Skeletal muscle satellite cell (primary cell): ENCODE data around the gene HIPK1.
A peak's percentile ranks its signal among the peaks of the same experiment; 100 is the strongest.

Source experiments
- H3K27me3 ChIP-seq: 2 replicates; pipeline ENCODE4 v1.7.0; 2013; ENCODE audit warnings: low read length; ENCODE audit not compliant: control insufficient read depth, insufficient read depth
- H3K36me3 ChIP-seq: 2 replicates; pipeline ENCODE4 v1.7.0; 2013; ENCODE audit warnings: mild to moderate bottlenecking, control low read depth, low read length; ENCODE audit not compliant: insufficient read depth
- H3K4me1 ChIP-seq: 2 replicates; pipeline ENCODE4 v1.7.0; 2013; ENCODE audit warnings: low read length; ENCODE audit not compliant: control insufficient read depth, insufficient read depth
- H3K4me2 ChIP-seq: 2 replicates; pipeline ENCODE4 v1.7.0; 2013; ENCODE audit warnings: mild to moderate bottlenecking, low read length
- H3K4me3 ChIP-seq: 2 replicates; pipeline ENCODE4 v1.7.0; 2013; ENCODE audit warnings: low read length
- H3K9ac ChIP-seq: 2 replicates; pipeline ENCODE4 v1.7.0; 2013; ENCODE audit warnings: mild to moderate bottlenecking, low read depth, low read length, moderate library complexity
- H3K9me3 ChIP-seq: replicated peaks from 2 replicates; pipeline ENCODE4 v1.7.0; 2013; ENCODE audit warnings: mild to moderate bottlenecking, control low read depth, low read length

HIPK1 gene

DNA sequence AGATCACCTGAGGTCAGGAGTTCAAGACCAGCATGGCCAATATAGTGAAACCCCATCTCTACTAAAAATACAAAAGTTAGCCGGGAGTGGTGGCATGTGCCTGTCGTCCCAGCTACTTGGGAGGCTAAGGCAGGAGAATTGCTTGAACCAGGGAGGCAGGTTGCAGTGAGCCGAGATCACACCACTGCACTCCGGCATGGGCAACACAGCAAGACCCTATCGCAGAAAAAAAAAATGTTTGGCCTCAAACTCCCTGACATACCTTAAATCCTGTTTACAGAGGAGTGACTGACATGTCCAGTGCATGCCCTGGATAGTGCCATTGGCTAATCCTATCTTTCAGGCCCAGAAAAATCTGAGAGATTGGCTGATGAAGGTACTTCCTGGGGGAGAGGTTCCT lies 12.2 kb upstream of the HIPK1 start:
- Histone ChIP-seq H3K4me2 (no peak overlapping the region), H3K4me1 (peaks cover 13% of the 10 kb centered on the region), H3K9me3 (no peaks in the 10 kb centered on the region), H3K27me3 (no peaks in the 10 kb centered on the region), H3K9ac (no peak overlapping the region), H3K4me3 (no peak overlapping the region), H3K36me3 (peaks cover 2% of the 10 kb centered on the region)

- Histone ChIP-seq H3K27me3 (no peaks in the 10 kb centered on the region), H3K36me3 (no peaks in the 10 kb centered on the region), H3K4me2 (no peak overlapping the region), H3K4me3 (no peak overlapping the region), H3K9ac (no peak overlapping the region), H3K9me3 (no peaks in the 10 kb centered on the region), H3K4me1 (peaks cover 9% of the 10 kb centered on the region)
Observed at GRCh38 chr1:113917400-113918082, 11.6 kb upstream of the HIPK1 start.

DNA sequence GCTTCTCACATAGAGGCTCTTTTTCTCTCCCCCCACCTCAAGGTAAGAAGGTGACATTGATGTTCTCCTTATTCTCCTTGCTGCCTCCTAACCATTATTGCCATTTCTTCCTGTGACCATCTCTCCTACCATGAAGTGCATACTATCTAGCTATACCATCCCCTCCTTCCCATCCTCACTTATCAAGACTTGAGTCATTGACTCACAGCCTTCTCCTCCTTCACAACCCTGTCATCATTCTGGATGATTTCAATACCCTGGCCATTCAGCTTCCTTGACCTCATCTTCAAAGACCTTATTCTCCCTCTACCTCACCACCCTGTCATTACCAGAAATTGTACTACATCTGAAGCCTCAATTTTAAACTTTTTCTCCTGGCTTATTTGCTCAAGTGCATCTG lies 10.9 kb upstream of the HIPK1 start:
- Histone ChIP-seq H3K36me3 (no peaks in the 10 kb centered on the region), H3K4me1 (peaks cover 2% of the 10 kb centered on the region), H3K9ac (no peak overlapping the region), H3K4me2 (no peak overlapping the region), H3K27me3 (no peaks in the 10 kb centered on the region), H3K9me3 (no peaks in the 10 kb centered on the region), H3K4me3 (no peak overlapping the region)

- no peaks in the 10 kb centered on the region for H3K27me3 ChIP-seq
- no peak overlapping the region for H3K9ac ChIP-seq
- no peak overlapping the region for H3K4me3 ChIP-seq
- no peaks in the 10 kb centered on the region for H3K9me3 ChIP-seq
- peaks cover under 1% of the 10 kb centered on the region for H3K4me1 ChIP-seq
- H3K4me2 ChIP-seq, result no peak overlapping the region
- no peaks in the 10 kb centered on the region for H3K36me3 ChIP-seq
Observed at GRCh38 chr1:113922957-113923356, 6.2 kb upstream of the HIPK1 start.

DNA sequence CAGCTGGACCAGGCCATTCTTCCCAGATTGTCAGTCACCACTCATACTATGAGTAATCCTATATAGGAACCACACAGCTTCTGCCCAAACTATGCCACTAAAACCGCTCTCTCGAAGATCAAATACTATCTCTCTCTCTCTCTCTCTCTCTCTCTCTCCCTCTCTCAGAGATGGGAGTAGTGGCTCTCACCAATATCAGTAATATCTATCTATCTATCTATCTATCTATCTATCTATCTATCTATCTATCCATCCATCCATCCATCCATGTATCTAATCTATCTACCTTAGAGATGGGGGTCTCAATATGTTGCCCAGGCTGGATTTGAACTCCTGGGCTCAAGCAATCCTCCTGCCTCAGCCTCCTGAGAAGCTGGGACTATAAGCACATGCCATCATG lies 4.7 kb upstream of the HIPK1 start:
- no peaks in the 10 kb centered on the region for H3K9me3 ChIP-seq

GRCh38 chr1:113928187-113928930 lies 765 bp upstream of the HIPK1 start:
- no peaks in the 10 kb centered on the region for H3K27me3 ChIP-seq
- peaks cover 27% of the 10 kb centered on the region for H3K4me1 ChIP-seq
- no peaks in the 10 kb centered on the region for H3K36me3 ChIP-seq
- H3K4me3 ChIP-seq, result peak overlapping the region; percentile 85
- peak overlapping the region; percentile 99 for H3K9ac ChIP-seq
- no peaks in the 10 kb centered on the region for H3K9me3 ChIP-seq
- H3K4me2 ChIP-seq, result peak overlapping the region; percentile 86

More for the DNA sequence above, 4.7 kb upstream of the HIPK1 start:
- Histone ChIP-seq H3K27me3 (no peaks in the 10 kb centered on the region), H3K9ac (no peak overlapping the region), H3K36me3 (no peaks in the 10 kb centered on the region), H3K4me3 (no peak overlapping the region), H3K4me2 (no peak overlapping the region), H3K4me1 (peaks cover 9% of the 10 kb centered on the region)

DNA sequence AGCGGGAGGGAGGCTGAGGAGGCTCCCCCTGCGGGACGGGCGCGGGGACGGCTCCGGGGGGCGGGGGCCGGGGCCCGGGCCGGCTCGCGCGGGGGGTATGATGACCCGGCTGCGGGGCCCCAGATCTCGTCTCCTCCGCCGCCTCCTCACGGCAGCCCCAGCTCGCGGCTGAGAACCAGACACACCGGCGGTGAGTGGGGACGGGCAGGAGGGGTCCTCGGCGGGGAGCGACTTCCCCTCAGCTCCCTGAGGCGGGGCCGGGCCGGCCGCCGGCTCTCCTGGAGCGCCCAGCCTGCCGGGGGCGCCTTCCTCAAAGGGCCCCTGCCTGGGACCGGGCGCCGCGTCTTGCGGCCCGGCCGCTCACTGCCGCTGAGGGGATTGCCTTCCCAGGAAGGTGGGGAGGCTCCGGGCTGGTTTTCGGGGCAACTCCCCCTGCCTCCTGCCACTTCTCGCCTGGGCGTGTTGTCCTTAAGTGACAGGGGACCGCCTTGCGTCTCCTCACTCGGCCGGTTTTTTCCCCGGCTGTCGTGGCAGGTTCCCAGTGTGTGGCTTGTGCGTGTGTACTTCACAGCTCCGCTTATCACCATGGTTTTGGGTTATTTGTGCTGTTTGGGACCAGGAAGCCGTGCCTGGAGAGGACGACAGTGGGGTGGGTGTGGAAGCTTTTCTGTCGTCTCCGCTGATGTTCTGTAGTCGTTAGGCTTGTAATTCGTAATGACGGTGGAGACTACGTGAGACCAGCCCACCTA lies 800 bp downstream of the HIPK1 start:
- Histone ChIP-seq H3K4me2 (peak overlapping the region; percentile 95), H3K4me1 (peaks cover 27% of the 10 kb centered on the region), H3K4me3 (peak overlapping the region; percentile 85), H3K36me3 (no peaks in the 10 kb centered on the region), H3K9me3 (no peaks in the 10 kb centered on the region), H3K9ac (peak overlapping the region; percentile 99), H3K27me3 (no peaks in the 10 kb centered on the region)

- H3K4me3 ChIP-seq, result peak overlapping the region; percentile 85
- peaks cover 27% of the 10 kb centered on the region for H3K4me1 ChIP-seq
- no peaks in the 10 kb centered on the region for H3K9me3 ChIP-seq
- H3K27me3 ChIP-seq, result no peaks in the 10 kb centered on the region
- H3K9ac ChIP-seq, result peak overlapping the region; percentile 99
- peak overlapping the region; percentile 95 for H3K4me2 ChIP-seq
- H3K36me3 ChIP-seq, result no peaks in the 10 kb centered on the region
Observed at GRCh38 chr1:113930499-113931161, 1.5 kb downstream of the HIPK1 start.

GRCh38 chr1:113931451-113931851 lies 2.3 kb downstream of the HIPK1 start:
- Histone ChIP-seq H3K4me1 (peaks cover 32% of the 10 kb centered on the region), H3K4me2 (peak overlapping the region; percentile 95), H3K9me3 (no peaks in the 10 kb centered on the region), H3K27me3 (no peaks in the 10 kb centered on the region), H3K36me3 (no peaks in the 10 kb centered on the region), H3K4me3 (peak overlapping the region; percentile 85), H3K9ac (peak overlapping the region; percentile 99)

GRCh38 chr1:113934006-113934405 lies 4.9 kb downstream of the HIPK1 start:
- Histone ChIP-seq H3K36me3 (no peaks in the 10 kb centered on the region), H3K4me2 (no peak overlapping the region), H3K4me1 (peaks cover 33% of the 10 kb centered on the region), H3K4me3 (no peak overlapping the region), H3K9ac (no peak overlapping the region), H3K27me3 (no peaks in the 10 kb centered on the region), H3K9me3 (no peaks in the 10 kb centered on the region)

GRCh38 chr1:113934511-113935055 lies 5.5 kb downstream of the HIPK1 start:
- H3K4me2 ChIP-seq, result no peak overlapping the region
- no peak overlapping the region for H3K4me3 ChIP-seq
- H3K9me3 ChIP-seq, result no peaks in the 10 kb centered on the region
- H3K27me3 ChIP-seq, result no peaks in the 10 kb centered on the region
- peaks cover 33% of the 10 kb centered on the region for H3K4me1 ChIP-seq
- H3K36me3 ChIP-seq, result no peaks in the 10 kb centered on the region
- no peak overlapping the region for H3K9ac ChIP-seq
